ENCODE results near the gene IFT52.

Gene IFT52

GRCh38 chr20:43590392-43591303, at the start of gene IFT52:
IFT52 (plus strand) TSS chr20:43590937; CDS start chr20:43594699, 3,762 bp downstream.
- DNase-seq (ENCODE audit: low spot score): peak; percentile 92

- no peak for DNase-seq (ENCODE audit: low spot score)
These were observed 49.5 kb upstream of the IFT52 start for GRCh38 chr20:43541214-43541613.

- DNase-seq (ENCODE audit: low spot score): no peak
These were observed 48.6 kb upstream of the IFT52 start for GRCh38 chr20:43542161-43542560.

- DNase-seq (ENCODE audit: low spot score): no peak
These were observed 48.1 kb upstream of the IFT52 start for GRCh38 chr20:43542674-43543073.

- no peak for DNase-seq (ENCODE audit: low spot score)
These were observed 47.6 kb upstream of the IFT52 start for GRCh38 chr20:43543138-43543537.

- no peak for DNase-seq (ENCODE audit: low spot score)
These were observed 46.2 kb upstream of the IFT52 start for GRCh38 chr20:43544501-43544900.

GRCh38 chr20:43545837-43546578, 44.7 kb upstream of the IFT52 start:
- DNase-seq (ENCODE audit: low spot score): peak; percentile 31

GRCh38 chr20:43548273-43548880, 42.4 kb upstream of the IFT52 start:
- DNase-seq (ENCODE audit: low spot score): no peak

- no peak for DNase-seq (ENCODE audit: low spot score)
These were observed 41.2 kb upstream of the IFT52 start for GRCh38 chr20:43549416-43550065.

- DNase-seq (ENCODE audit: low spot score): no peak
These were observed 40.3 kb upstream of the IFT52 start for GRCh38 chr20:43550456-43550855.

GRCh38 chr20:43554369-43554768, 36.4 kb upstream of the IFT52 start:
- DNase-seq (ENCODE audit: low spot score): no peak

- DNase-seq (ENCODE audit: low spot score): no peak
These were observed 32.2 kb upstream of the IFT52 start, which contains the start of gene SGK2 for GRCh38 chr20:43558412-43559146. SGK2 (plus strand) TSS chr20:43559027; CDS start chr20:43566496, 7,469 bp downstream.

- DNase-seq (ENCODE audit: low spot score): no peak
These were observed 31.4 kb upstream of the IFT52 start for GRCh38 chr20:43559147-43559987.

GRCh38 chr20:43560974-43561373, 29.8 kb upstream of the IFT52 start:
- DNase-seq (ENCODE audit: low spot score): no peak

GRCh38 chr20:43563429-43563828, 27.3 kb upstream of the IFT52 start:
- peak; percentile 39 for DNase-seq (ENCODE audit: low spot score)

- no peak for DNase-seq (ENCODE audit: low spot score)
These were observed 26.7 kb upstream of the IFT52 start for GRCh38 chr20:43563991-43564390.

GRCh38 chr20:43564455-43564854, 26.3 kb upstream of the IFT52 start:
- DNase-seq (ENCODE audit: low spot score): no peak

- no peak for DNase-seq (ENCODE audit: low spot score)
These were observed 25.6 kb upstream of the IFT52 start for GRCh38 chr20:43564993-43565757.

GRCh38 chr20:43565758-43566104, 25.0 kb upstream of the IFT52 start:
- DNase-seq (ENCODE audit: low spot score): no peak

- DNase-seq (ENCODE audit: low spot score): no peak
These were observed 23.3 kb upstream of the IFT52 start for GRCh38 chr20:43567477-43567876.

Data from NAMALWA (cell line).